HG03095 (cell line): ENCODE data around the gene MZT2B.
A peak's percentile ranks its signal among the peaks of the same experiment; 100 is the strongest.
"Not testable (repeated sequence)": the region's sequence is repeated elsewhere in the genome, so short reads cannot be mapped to it uniquely, and the experiment has no call there.

ENCODE experiments used
- ATAC-seq: cut with Tn5 transposase; IDR thresholded peaks from one replicate; pipeline ENCODE4 v1.9.1; 2021; ENCODE audit warnings: moderate library complexity; ENCODE audit not compliant: unreplicated experiment

MZT2B gene

DNA sequence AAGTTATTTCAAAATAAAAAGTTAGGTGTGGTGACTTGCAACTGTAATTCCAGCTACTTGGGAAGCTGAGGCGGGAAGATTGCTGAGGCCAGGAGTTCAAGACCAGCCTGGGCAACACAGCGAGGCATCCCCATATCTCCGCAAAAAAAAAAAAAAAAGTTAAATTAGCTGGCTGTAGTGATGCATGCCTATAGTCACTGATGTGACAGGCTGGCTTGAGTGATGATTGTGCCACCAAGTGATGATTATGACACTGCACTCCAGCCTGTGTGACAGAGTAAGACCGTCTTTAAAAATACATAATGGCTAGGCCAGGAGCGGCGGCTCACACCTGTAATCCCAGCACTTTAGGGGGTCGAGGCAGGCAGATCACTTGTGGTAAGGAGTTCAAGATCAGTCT lies 12.2 kb upstream of the MZT2B start:
- no peak for ATAC-seq

DNA sequence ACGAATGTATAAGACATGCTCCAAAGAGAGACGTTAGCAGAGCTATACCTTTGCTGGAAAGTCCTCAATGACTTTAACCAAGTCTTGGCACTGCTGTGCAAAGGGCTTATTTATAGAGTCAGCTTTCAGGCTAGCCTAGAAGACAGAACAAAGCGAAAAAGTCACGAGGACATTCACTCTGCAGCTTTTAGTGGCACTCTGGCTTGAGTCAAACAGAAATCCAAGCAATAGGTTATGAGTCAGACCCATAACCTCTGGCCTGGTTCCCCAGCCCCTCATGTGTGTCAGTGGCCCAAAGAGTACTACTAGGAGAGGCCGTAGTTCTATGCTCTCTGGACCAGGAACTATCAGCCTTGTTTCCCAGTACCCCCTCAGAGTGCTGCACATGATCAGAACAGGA lies 7.2 kb upstream of the MZT2B start:
- ATAC-seq, result peak; percentile 89

DNA sequence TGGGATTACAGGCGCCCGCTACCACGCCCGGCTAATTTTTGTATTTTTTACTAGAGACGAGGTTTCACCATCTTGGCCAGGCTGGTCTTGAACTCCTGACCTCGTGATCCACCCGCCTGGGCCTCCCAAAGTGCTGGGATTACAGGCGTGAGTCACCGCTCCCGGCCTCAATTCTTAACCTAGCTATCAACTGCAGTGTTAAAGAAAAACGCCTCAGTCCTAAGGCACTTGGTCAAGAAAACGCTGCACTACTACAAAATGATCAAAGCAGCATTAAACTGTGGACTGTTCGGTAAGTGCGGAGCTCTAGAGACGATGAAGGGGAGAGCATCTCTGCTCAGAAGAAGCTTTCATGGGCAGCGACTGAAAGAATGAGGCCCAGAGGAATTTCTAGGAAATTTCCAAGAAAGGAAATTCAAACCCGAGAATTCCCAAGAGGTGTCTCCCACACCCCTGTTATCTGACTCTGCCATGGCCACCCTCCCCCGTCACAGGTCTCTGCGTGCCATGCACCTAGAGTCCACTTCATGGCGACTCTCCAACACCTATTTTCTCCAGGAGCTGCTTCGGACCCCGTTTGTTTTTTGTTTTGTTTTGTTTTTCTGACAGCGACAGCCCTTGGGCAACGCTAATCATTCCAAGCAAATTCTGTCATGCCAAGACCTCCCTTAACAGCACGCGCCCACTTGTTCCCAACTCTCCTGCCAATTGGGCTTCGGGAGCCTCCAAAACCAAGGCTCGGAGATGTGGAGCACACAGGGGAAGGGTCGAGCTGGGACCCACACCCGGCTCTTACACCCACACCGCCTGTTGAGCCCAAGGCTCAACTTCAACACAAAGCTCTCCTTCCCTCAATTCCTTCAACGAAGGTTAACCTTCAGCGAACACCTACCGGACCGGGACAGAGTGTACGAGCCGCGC lies 1.4 kb upstream of the MZT2B start:
- ATAC-seq, result not testable (repeated sequence)

DNA sequence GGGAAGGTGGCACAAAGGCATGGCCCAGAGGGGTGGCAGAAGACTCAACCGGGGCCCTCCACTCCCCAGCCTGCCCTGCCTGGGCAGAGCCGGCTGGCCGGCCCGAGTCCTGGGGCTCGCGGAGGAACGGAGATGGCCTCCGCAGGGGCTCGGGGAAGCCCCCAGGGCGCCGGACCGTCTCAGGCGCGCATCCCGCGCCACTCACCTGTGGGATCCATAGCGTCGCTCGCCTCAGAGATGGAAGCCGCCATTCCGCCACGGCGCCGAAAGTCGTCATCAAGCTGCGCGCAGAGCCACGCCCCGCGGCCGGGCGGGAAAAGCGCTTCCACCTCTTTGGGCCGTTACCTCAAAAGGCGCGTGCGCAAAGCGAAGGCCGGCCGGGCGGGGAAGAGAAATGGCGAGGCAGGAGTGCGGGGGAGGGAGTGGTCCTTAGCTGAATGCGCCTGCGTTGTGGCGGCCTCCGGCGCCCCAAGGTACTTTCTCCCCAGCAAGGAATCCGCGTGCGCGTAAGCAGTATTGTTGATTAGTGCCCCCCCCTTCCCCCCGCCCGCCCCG lies 660 bp upstream of the MZT2B start, which contains the start of gene SMPD4:
TSS of gene SMPD4 (minus strand) at position 278 of the 555 bp plus-strand sequence. CDS start 5,010 bp downstream, outside the sequence.
- ATAC-seq, result peak; percentile 57

DNA sequence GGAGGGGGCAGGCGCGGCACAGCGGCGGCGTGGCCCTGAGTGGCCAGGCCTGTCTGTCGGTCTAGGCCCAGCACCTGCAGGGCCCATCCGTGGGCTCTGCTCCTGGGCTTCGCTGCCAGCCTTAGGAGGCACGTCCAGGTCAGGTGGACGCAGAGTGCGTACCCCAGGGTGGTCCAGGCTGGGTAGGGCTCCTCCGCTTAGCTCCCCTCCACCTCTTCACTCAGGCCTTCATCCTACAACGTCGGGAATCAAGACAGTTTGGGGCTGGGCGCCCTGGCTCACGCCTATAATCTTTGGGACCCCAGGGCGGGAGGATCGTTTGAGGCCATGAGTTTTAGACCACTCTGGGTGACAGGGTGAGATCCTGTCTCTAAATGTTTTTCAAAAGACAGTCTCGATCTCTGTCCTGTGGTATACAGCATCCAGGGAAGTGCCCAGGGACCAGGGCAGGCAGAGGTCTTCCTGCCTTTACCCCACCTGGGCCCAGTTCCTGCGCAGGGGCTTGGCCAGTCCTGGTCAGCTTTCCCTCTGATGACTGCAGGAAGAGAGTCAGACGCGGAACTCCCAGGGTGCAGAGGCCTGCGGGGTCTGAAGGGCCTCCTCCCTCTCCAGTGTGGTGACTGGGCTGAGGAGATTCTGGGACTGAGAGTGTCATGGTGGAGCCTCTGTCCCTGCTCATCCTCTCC lies 907 bp downstream of the MZT2B start:
- not testable (repeated sequence) for ATAC-seq

DNA sequence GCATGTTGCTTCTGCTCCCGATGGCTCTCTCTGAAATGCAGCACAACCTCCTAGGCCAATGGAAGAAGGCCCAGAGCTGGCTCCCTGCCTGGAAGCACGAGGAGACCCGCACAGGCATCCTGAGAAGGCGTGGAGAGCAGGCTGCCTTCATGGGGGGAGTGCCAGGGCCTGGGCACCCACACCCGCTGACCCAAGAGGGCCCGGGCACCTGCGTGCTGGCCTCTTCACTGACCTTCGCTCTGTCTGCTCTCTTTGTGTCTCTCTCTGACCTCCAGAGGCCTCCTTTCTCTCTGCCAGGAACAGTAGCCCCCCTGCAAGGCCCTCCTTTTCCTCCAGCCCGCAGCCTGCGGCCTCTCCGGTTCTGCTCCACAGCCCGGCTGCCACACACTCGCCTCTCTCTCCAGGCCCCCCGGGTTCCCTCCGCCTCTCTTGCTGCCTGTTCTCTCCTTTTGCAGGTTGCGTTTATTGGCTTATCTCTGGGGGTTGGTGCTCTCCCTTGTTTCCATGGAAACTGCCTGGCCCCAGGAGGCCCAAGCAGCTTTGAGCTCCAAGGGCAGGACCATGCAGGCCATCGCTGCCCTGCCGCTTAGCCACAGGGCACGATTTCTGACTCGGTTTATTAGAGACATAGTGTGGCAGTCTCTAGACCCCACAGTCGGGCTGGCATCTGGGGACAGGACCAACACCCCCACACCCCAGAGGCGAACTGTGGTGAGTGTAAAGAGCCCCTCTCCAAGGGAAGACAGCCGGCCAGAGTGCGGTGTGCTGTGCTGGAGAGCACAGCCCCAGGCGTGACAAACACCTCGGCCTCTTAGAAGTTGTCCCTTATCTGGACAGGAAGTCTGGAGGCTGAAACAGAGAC lies 1.7 kb downstream of the MZT2B start:
- ATAC-seq, result no peak

DNA sequence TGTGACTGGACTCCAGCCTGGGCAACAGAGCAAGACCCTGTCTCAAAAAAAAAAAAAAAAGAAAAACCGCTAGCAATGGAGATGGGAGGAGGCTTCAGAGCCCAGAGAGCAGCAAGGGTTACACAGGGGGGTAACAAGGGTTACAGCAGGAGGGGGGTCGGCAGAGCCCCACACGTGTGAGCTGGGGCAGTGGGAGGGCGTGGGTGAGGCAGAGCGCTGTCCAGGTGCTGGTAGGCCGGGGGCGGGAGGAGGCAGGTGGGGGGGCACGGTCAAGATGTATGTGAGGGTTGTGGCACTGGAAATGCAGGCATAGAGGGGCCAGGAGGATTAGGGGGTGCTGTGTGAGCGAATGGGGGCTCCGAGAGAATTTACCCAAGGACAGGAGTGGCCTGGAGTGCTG lies 3.4 kb downstream of the MZT2B start:
- no peak for ATAC-seq

DNA sequence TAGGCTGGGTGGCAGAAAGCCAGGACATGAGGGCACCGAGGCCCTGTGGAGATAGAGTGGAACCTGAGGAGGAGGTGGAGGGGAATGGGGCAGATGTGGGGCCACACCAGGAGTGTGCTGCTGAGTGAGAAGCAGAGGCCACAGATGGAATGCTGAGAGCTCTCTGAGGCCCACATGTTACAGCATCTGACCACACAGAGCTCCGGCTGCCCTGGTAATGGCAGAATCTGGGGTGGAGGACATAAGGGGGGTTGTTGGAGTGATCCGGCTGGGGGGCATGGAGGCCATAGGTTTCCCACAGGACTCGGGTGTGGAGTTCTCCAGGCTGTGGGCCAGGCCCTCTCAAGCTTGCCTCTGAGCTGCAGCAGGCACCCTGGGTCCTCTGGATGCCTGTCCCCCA lies 3.8 kb downstream of the MZT2B start:
- no peak for ATAC-seq

DNA sequence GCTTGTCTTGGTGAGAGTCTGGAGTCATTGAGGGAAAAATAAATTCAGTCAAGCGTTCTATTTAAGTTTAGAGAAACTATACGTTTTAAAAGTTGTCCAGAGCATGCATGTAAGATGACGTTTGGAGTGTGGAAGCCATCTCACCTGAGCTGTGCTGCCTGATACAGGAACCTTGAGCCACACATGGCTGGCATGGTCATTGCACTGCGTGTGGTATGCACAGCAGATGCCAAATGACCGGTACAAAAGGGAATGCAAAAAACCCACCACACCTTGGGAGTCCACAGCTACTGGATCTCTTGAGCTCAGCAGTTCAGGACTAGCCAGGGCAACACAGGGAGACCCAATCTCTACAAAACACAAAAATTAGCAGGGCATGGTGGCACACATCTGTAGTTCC lies 4.3 kb downstream of the MZT2B start:
- no peak for ATAC-seq

DNA sequence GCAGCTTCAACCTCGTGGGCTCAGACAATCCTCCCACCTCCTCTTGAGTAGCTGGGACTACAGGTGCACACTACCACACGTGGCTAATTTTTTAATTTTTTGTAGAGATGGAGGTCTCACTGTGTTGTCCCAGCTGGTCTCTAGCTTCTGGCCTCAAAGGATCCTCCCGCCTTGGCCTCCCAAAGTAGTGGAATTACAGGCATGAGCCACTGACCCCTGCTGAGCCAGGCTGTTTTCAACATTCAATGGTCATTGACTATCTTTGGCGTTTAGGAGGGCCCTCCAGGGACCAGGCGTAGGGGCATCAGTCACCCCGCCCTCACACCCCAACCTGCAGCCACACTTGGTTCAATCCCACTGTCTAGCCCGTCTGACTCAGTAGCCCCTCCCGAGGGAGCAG lies 5.2 kb downstream of the MZT2B start:
- ATAC-seq, result no peak

DNA sequence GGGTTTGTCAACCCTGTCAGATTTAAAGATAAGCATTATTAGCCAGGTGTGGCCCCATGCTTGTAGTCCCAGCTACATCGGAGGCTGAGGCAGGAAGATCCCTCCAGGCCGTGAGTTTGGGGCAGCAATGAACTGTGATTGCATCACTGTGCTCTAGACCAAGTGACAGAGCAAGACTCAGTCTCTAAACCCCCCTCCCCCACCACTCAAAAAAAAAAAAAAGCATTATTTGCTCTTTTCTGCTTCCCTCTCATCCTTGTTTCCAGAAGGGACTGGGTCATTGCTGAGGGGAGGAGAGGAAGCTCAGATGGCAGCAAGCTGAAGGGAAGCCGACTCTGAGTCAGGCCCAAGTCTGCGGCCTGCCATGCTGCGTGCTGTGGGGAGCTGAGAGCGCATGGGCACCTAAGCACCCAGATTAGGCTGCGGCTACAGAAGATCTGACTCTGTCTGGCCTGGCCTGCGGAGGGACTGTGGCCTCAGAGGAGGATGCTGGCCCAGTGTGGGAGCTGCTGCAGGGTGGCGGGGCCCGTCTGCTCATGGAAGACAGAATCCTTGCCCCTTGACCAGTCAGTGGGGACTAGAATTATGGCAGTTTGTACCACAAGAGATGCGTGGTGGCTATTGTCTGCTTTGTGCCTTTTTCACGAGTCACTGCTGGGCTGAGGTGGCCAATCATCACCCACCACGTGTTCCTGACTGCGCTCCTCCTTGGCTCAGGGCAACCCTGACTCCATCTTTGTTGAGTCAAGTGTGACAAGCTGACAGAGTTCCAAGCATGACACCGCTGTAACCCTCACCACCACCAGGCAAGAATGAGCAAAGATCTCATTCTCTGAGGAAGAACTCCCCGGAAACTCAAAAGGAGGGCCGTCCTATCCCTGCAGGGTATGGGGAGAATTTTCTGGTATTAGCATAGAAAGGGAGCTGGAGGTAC lies 6.1 kb downstream of the MZT2B start:
- ATAC-seq, result not testable (repeated sequence)

DNA sequence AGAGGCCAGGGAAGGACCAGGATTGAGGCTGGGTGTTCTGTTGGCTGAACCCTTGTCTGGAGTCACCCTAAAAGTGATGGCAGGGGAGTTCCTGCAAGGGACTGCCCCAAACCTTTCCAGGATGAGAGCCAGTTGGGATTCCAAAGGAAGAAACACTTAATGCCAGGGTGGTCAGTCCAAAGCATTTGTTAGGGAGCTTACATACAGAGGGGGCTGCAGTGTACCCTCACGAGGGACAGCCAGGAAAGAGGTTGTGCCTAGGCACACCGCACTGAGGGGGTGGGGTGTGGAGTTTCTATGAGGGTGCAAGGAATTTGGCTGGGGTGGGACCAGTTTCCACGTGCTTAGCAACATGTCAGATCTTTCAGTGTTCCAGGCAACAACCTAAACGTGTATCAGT lies 6.9 kb downstream of the MZT2B start:
- not testable (repeated sequence) for ATAC-seq

DNA sequence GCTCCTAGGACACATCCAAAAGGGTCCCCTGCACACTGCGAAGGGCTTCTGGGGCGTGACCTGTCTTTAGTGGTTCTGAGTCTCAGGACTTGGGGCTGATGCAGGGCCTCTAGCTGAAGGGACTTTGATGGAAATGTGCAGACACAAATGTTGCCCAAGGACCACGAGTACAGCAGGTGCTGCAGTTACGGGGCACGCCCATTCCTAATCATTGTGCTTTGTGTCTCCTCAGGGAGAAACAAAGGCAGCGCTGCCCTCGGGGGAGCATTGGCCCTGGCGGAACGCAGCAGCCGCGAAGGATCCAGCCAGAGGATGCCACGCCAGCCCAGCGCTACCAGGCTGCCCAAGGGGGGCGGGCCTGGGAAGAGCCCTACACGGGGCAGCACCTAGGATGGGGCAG lies 8.2 kb downstream of the MZT2B start:
- ATAC-seq, result no peak

DNA sequence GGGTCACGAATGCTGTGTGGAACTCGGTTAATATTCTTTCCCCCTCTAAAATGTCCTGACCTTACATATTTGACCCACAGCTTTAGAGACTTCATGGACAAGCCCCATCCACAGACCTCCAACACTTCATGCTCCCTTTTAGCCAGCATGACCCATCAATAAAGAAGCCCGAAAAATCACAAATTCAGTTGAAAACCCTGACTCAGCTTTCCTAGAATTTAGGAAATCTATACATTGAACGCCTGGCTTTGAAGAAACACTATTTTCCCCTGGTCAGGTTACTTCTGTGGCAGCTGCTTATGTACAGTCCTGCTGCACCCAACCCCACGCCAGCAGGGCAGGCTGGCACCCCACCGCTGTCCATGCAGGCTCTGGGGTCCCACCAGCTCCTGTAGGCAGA lies 9.3 kb downstream of the MZT2B start:
- not testable (repeated sequence) for ATAC-seq

DNA sequence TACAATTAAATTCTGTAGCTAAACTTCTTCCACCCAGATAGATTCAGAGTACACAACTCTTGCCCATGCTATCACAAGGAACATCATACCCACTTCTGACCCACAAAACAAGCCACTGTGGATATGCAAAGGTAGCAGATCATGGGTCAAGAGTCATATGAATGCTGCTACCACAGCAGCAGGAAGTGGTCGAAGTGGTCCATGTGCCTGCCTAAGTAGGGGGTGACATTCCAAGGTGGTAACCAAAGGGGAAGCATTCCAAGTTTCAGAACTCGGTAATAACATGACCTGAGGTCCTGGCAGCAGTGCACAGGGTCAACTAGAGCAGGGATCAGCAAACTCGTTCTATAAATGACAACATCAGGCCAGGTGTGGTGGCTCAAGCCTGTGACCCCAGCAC lies 10.4 kb downstream of the MZT2B start:
- not testable (repeated sequence) for ATAC-seq

DNA sequence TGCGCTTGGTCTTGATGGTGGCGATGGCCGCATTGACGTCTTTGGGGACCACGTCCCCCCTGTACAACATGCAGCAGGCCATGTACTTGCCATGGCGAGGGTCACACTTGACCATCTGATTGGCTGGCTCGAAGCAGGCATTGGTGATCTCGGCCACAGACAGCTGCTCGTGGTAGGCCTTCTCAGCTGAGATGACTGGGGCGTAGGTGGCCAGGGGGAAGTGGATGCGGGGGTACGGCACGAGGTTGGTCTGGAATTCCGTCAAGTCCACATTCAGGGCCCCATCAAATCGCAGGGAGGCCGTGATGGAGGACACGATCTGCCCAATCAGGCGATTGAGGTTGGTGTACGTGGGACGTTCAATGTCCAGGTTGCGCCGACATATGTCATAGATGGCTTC lies 11.8 kb downstream of the MZT2B start:
- not testable (repeated sequence) for ATAC-seq

DNA sequence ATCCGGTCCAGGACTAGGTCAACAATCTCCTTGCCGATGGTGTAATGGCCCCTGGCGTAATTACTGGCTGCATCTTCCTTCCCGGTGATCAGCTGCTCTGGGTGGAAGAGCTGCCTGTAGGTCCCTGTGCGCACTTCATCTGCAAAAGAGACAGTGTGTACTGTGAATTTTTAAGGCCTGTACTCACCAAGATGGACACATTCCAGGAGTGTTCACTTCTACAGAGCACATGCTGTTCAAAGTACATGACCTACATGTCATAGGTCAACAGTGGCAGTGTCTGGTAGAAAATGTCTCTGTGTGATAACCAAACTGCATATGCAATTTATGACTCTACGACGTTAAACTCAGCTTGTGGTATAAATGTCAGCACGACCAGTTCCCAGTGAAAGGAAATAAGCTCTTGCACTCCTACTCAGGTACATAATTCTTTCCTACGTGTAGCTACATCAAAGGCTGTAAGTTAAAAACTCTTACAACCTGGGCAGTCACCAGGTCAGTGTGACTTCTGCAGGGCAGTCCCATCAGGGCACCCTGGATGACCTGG lies 13.1 kb downstream of the MZT2B start:
- not testable (repeated sequence) for ATAC-seq

DNA sequence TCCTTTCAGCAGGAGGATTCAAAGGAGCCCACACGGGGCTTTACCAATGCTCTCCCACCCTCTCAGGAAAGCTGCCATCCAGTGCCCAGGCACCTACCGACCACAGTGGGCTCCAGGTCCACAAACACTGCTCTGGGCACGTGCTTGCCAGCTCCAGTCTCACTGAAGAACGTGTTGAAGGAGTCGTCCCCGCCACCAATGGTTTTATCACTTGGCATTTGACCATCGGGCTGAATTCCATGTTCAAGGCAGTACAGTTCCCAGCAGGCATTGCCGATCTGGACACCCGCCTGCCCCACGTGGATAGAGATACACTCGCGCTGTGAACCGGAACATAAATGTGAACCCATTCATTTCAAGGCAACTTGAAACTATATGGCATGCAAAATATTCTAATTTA lies 14.0 kb downstream of the MZT2B start:
- not testable (repeated sequence) for ATAC-seq

DNA sequence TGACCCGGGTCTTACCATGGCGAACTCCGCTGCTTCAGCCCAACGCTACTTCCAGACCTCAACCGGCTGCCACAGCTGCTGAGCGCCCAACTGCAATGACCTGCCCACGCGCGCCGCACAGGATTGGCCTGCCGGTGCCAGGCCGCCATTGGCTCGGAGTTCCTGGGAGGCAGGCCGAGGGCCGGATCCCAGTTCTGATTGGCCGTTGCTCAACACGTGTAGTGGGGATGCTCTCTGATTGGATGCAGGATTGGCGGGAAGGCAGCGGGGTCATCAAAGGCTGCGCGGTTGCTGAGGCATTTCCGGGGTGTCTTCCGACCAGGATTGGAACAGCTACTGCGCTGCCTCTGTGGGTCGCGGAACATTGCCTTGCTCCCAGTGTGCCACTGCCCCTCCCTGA lies 16.3 kb downstream of the MZT2B start, which contains the start of gene TUBA3E:
TSS of gene TUBA3E (minus strand) at position 97 of the 400 bp plus-strand sequence. CDS start at position 18, 79 bp downstream.
- ATAC-seq, result no peak
